GM12873 (cell line): ENCODE measurements around the gene CDK5RAP2.

Experiments used
- TF ChIP-seq, protein P1 (sequence below): IDR thresholded peaks from 2 replicates; pipeline ENCODE4 v1.5.1; 2012; ENCODE audit warnings: low read depth, mild to moderate bottlenecking, moderate library complexity, low read length, control low read depth; ENCODE audit not compliant: insufficient read depth; ENCODE audit errors: missing control alignments

The CDK5RAP2 gene

DNA sequence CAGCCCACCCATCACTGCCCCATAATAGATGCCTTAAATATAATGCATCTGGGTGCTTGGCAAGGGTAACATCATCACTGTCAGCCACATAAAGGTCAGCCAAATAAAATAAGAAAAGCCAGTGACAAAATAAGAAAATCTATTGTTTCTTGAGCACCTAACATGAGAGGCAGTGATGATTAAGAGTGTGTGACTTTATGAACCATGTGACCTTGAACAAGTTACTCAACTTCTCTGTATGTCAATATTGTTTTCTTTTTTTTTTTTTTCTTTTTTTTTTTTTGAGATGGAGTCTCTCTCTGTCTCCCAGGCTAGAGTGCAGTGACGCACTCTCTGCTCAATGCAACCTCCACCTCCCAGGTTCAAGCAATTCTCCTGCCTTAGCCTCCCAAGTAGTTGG lies 98.7 kb downstream of the CDK5RAP2 start:
- TF ChIP-seq, protein P1, sequence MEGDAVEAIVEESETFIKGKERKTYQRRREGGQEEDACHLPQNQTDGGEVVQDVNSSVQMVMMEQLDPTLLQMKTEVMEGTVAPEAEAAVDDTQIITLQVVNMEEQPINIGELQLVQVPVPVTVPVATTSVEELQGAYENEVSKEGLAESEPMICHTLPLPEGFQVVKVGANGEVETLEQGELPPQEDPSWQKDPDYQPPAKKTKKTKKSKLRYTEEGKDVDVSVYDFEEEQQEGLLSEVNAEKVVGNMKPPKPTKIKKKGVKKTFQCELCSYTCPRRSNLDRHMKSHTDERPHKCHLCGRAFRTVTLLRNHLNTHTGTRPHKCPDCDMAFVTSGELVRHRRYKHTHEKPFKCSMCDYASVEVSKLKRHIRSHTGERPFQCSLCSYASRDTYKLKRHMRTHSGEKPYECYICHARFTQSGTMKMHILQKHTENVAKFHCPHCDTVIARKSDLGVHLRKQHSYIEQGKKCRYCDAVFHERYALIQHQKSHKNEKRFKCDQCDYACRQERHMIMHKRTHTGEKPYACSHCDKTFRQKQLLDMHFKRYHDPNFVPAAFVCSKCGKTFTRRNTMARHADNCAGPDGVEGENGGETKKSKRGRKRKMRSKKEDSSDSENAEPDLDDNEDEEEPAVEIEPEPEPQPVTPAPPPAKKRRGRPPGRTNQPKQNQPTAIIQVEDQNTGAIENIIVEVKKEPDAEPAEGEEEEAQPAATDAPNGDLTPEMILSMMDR, result no peak

DNA sequence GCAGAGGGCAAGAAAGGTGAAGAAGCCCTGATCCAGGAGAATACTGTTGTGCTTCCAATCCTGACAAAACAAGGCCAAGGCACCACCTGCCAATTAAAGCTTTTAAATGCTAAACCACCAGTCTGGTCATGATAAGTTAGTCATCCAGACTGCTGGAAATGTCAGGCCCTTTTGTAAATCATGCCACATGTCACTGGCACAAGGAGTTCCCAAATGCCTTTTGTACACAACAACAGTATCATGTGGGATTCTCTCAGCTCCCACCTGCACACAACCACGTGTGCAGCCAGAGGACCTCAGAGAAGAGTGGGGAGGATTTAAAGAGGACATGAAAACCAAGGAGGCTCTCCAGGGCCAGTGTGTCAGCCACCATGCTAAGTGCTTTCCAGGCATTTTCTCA lies 99.3 kb downstream of the CDK5RAP2 start:
- TF ChIP-seq, protein P1, result no peak

DNA sequence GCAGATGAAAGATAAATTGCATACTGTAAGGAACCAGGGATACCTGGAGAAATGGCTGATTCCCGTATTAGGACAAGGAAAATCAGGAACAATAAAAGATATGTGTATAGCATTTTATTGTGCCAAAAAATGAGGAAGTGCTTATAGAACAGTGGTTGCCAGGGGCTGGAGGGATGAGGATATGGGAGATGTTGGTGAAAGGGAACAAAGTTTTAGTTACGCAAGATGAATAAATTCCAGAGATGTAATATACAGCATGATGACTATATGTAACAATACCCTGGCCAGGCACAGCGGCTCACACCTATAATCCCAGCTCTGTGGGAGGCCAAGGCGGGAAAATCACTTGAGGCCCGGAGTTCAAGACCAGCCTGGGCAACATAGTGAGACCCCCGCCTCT lies 101.8 kb downstream of the CDK5RAP2 start:
- TF ChIP-seq, protein P1, result no peak

DNA sequence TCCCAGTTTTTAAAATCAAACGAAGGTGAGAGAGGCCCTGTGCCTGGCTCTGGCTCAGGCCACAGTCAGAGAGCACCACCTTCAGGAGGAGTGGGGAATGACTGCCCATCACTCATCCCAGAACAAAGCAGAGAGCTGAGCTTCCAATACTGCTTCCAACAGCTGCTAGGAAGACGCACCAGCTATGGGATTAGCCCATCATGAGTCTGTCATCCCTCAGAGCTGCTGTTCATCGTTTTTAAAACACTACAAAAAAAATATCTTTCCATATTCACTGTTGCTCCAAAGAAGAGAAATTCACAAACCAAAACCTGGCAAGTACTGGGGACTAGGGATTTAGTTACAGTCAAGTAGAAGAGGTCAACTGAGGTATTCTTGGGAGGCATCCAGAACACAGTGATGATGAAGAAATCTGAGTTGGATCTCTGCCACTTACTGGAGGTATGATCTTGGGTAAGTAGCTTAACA lies 102.4 kb downstream of the CDK5RAP2 start:
- TF ChIP-seq, protein P1, result peak; percentile 90

DNA sequence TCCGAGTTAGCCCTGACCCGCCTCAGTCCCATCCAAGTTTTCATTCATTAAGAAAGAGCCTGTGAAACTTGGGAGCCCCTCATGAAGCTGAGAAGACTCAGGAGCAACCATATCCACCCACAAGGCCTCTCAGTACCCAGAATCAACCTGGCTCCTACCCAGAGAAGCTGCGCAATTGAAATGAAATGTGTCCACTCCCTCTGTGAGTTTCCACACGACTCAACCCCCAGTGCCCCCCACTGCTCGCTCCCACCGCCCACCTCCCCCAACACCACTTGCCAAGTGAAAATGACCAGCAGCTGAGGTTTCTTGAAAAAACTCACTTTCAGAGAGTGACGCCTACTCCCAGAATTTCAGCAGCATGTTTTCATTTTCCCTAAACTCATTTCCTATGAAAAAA lies 104.6 kb downstream of the CDK5RAP2 start:
- TF ChIP-seq, protein P1, result no peak

DNA sequence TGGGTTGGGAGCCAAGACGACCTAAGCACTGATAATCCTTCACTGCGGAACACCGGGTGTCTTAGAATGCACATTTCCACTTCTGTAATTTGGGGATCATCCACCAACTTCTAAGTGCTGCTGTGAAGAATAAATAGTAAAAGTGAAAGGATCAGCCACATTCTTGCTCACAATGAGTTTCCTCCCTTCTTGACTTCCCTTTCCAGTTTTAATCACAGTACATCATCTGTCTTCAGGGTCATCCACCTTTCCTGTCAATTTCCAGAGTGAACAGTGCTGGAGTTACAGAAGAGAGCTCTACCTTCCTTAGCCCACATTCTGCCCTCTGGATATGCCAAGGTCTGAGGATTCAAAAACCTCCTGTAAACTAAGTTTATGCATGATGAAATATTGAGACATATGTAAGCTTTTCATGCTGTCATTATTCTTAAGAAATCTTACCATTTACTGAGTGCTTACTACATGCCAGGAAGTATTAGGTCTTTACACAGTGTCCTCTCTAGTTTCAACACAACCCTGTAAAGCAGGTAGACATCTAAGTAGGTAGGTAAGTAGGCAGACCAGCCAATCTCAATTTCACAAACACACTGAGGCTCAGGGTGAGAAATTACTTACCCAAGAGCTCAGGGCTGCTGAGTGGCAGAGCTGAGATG lies 105.2 kb downstream of the CDK5RAP2 start:
- TF ChIP-seq, protein P1, result no peak

DNA sequence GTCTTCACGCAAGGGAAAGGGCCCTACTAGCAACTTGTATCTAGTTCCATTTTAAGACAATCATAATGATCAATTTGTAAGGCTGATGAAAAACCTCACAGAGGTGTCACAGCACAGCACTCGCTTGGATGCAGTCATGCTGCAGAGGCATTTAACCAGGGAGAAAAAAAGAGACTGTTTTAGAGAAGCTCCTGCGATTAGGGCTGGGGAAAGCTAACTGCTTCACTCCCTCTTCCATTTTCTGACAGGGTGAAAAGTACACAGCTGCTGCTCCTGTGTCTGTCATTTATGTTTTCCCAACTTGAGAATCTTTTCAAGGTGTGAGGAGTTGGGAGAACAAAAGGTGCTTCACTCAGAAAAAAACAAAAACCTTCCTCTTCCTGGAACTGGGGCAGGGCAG lies 106.4 kb downstream of the CDK5RAP2 start:
- TF ChIP-seq, protein P1, result no peak
